Measurements from ENCODE around the gene ZNF385C. TPM values are rescaled to one million over a fixed set of nuclear protein-coding genes. Genes with fewer than 3 reads are reported as not detected.
"Not testable (repeated sequence)": the region's sequence is repeated elsewhere in the genome, so short reads cannot be mapped to it uniquely, and the experiment has no call there.

The ZNF385C gene, protein sequence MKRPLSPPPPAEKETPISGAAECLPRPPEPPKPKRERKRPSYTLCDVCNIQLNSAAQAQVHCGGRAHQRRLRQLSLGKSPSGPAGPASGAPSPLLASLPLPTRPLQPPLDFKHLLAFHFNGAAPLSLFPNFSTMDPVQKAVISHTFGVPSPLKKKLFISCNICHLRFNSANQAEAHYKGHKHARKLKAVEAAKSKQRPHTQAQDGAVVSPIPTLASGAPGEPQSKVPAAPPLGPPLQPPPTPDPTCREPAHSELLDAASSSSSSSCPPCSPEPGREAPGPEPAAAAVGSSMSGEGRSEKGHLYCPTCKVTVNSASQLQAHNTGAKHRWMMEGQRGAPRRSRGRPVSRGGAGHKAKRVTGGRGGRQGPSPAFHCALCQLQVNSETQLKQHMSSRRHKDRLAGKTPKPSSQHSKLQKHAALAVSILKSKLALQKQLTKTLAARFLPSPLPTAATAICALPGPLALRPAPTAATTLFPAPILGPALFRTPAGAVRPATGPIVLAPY
- total RNA-seq, result not detected

DNA sequence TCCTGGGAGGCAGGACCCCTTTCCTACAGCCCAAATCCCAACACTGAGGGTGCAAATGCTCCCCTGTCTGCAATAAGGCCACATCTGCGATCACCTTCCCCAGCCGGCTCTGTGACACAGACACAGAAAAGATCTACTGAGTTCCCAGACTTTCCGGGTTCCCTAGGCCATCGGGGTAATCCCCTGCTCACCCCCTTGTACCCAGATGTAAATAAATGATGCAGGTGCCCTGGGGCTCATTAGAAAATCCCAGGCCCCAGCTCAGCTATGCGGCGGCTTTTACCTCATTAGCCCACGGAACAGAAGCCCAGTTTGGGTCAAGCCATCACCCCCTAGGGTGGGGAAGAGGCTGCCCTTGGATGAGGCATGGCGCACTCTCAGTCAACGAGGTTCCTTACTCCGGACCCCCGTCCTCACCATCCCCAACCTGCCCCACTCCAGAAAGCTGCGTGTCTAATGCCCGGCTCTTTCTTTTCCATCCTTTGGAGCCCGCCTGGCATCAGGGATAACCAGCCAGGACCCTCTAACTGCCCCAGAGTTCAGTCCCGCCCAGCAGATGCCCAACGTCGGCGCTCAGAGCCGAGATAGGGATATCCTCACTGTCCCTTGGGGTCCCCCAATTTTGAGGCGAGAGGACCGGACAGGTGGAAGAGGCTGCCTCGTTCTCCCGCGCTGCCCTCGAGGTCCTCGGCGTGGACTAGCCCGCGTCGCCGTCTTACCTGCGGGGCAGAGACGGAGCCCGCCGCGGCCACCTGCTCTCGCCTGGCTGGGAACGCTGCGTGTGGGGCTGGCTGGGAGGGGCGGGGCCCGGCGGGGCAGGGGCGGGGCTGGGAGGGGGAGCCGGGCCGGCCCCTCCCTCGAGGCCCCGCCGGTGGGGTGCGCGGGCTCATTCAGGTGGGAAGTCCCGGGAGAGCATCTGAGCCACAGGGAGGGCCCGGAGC lies at the start of gene ZNF385C:
TSS of gene ZNF385C (minus strand) at position 783 of the 941 bp plus-strand sequence. CDS start 35,417 bp downstream, outside the sequence.
- peak; percentile 21 for DNase-seq
- Mint-ChIP-seq H3K36me3 (ENCODE audit: low read depth) (no peaks in the 10 kb centered on the region), H3K27ac (no peak within 1 kb of the TSS), H3K27me3 (peaks cover 30% of the 10 kb centered on the region), H3K4me1 (peaks cover 8% of the 10 kb centered on the region), H3K4me3 (no peak within 1 kb of the TSS), H3K9me3 (no peaks in the 10 kb centered on the region)
- ChIA-PET CTCF (interaction anchor here (1.1 to 2.0 kb wide), 6 partner anchors 14 to 33 kb away, joined by 3 to 7 read pairs (median 3); partner anchors contain the start of gene DHX58), POLR2A (no interaction called here)

DNA sequence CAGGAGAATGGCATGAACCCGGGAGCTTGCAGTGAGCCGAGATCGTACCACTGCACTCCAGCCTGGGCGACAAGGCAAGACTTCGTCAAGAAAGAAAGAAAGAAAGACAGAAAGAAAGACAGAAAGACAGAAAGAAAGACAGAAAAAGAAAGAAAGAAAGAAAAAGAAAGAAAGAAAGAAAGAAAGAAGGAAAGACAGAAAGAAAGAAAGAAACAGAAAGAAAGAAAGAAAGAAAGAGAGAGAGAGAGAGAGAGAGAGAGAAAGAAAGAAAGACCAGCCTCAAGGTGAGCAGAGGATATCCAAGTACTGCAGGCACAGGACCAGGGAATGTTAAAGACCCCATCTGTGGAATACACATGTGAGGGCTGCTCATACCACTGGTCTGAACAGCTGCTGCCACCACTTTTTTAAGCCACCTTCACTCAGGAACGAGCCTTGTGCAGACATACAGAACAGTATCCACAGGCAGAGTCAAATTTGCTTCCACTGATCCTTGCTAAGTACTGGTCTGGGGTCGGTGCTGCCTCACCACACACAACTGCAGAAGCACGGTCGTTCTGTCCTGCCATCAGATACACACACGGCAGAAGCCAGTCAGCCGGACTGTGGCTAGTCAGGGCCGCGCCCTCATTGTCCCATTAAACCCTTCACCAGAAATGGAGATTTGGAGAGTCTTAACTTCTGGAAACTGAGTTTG lies 48.8 kb upstream of the ZNF385C start:
- Mint-ChIP-seq H3K27me3 (no peaks in the 10 kb centered on the region), H3K4me3 (no peak overlapping the region)
- CTCF ChIA-PET, result interaction anchor here (0.7 kb wide), 1 partner anchor 32 kb away, joined by 5 read pairs; no protein-coding TSS in a partner anchor

DNA sequence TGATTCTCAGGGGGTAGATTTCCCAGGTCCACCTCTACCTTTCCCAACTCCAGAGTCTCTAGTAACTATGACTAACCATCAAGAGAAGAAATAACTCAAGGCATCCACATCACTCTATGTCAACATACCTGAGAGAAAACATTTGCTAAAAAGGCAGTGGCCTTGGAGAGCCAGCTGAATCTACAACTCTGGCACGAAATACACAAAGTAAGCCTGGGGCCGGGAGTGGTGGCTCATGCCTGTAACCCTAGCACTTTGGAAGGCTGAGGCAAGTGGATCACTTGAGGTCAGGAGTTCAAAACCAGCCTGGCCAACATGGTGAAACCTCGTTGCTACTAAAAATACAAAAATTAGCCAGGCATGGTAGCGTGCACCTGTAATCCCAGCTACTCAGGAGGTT lies 44.9 kb upstream of the ZNF385C start:
- Mint-ChIP-seq H3K4me1 (peaks cover 17% of the 10 kb centered on the region), H3K36me3 (ENCODE audit: low read depth) (peaks cover 26% of the 10 kb centered on the region)
- H3K27ac Mint-ChIP-seq, H3K4me3 Mint-ChIP-seq, H3K27me3 Mint-ChIP-seq, H3K9me3 Mint-ChIP-seq, DNase-seq, POLR2A ChIA-PET: not testable (repeated sequence)
- CTCF ChIA-PET, result interaction anchor here (0.5 to 1.4 kb wide), 3 partner anchors 10 to 108 kb away, joined by 3 to 5 read pairs (median 4); no protein-coding TSS in a partner anchor

More for the DNA sequence above, 48.8 kb upstream of the ZNF385C start:
- H3K9me3 Mint-ChIP-seq, result no peaks in the 10 kb centered on the region
- H3K4me1 Mint-ChIP-seq, result peaks cover 29% of the 10 kb centered on the region
- DNase-seq, result no peak
- POLR2A ChIA-PET, result no interaction called here
- H3K27ac Mint-ChIP-seq, result peak overlapping the region; percentile 25
- peaks cover 28% of the 10 kb centered on the region for H3K36me3 Mint-ChIP-seq (ENCODE audit: low read depth)

DNA sequence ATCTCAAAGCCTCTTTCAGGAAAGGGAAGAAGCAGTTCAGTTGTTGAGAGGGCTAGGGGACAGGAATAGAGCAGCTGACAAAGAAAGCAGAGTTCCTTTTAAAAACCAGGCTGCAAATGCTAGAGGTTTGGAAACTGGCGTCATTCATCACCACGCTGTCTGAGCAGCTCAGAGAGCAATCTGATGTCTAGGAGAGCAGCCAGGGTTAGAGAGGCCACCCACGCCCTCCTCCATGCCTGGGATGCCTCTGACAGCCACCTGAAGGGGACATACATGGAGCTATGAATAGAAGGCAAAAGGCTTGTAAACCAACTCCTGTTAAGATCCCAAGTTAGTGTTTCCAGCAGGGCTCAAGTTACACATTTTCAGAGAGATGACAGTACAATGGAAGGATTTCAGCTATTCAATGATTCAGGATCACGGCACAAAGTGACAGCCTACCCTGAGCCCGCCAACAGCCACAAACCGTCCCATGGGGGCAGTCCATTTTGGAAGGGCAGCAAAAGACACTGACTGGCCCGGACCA lies 44.2 kb upstream of the ZNF385C start:
- no peak for DNase-seq
- Mint-ChIP-seq H3K4me3 (no peak overlapping the region), H3K4me1 (peaks cover 19% of the 10 kb centered on the region), H3K36me3 (ENCODE audit: low read depth) (peaks cover 24% of the 10 kb centered on the region), H3K9me3 (no peaks in the 10 kb centered on the region), H3K27ac (no peak overlapping the region), H3K27me3 (no peaks in the 10 kb centered on the region)
- CTCF ChIA-PET, result interaction anchor here (0.5 to 1.4 kb wide), 3 partner anchors 10 to 29 kb away, joined by 3 to 6 read pairs (median 4); no protein-coding TSS in a partner anchor
- POLR2A ChIA-PET, result no interaction called here

DNA sequence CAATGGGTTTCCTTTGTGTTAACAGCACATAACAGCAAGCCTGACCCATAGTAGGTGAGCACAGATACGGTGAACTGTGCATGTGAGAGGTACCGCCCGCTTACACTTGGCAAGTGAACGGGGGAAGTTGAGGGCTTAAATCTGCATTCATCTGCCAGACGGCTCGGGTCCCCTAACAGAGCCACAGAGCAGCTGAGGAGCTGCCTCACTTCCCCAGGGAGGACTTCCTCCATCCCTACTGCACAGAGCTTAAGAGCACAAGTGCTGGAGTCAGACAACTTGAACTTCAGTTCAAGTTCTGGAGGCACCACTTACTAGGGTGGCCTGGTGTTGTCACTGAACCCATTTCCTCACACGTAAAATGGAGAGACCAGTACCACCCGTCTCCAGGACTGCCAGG lies 43.1 kb upstream of the ZNF385C start:
- H3K36me3 Mint-ChIP-seq (ENCODE audit: low read depth), result peaks cover 20% of the 10 kb centered on the region
- H3K27ac Mint-ChIP-seq, result no peak overlapping the region
- no peak for DNase-seq
- peaks cover 23% of the 10 kb centered on the region for H3K4me1 Mint-ChIP-seq
- H3K9me3 Mint-ChIP-seq, result no peaks in the 10 kb centered on the region
- ChIA-PET CTCF (interaction anchor here (0.6 to 1.8 kb wide), 2 partner anchors 49 to 1707 kb away, joined by 3 to 4 read pairs; no protein-coding TSS in a partner anchor), POLR2A (interaction anchor here (0.5 kb wide), 1 partner anchor 9 kb away, joined by 4 read pairs; no protein-coding TSS in a partner anchor)
- no peak overlapping the region for H3K4me3 Mint-ChIP-seq
- no peaks in the 10 kb centered on the region for H3K27me3 Mint-ChIP-seq

DNA sequence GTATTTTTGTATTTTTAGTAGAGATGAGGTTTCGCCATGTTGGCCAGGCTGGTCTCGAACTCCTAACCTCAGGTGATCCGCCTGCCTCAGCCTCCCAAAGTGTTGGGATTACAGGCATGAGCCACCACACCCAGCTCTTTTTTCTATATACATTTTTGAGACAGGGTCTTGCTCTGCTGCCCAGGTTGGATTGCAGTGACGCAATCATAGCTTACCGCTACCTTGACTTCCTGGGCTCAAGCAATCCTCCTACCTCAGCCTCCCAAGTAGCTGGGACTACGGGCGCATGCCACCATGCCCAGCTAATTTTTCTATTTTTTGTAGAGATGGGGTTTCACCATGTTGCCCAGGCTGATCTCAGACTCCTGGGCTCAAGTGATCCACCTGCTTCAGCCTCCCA lies 42.4 kb upstream of the ZNF385C start:
- ChIA-PET CTCF (interaction anchor here (0.6 to 1.8 kb wide), 2 partner anchors 50 to 1706 kb away, joined by 3 to 4 read pairs; no protein-coding TSS in a partner anchor), POLR2A (interaction anchor here (0.5 kb wide), 1 partner anchor 8 kb away, joined by 4 read pairs; no protein-coding TSS in a partner anchor)
- not testable (repeated sequence) for H3K9me3 Mint-ChIP-seq, H3K4me3 Mint-ChIP-seq, H3K27ac Mint-ChIP-seq, H3K27me3 Mint-ChIP-seq, DNase-seq
- Mint-ChIP-seq H3K36me3 (ENCODE audit: low read depth) (peaks cover 25% of the 10 kb centered on the region), H3K4me1 (peaks cover 30% of the 10 kb centered on the region)

DNA sequence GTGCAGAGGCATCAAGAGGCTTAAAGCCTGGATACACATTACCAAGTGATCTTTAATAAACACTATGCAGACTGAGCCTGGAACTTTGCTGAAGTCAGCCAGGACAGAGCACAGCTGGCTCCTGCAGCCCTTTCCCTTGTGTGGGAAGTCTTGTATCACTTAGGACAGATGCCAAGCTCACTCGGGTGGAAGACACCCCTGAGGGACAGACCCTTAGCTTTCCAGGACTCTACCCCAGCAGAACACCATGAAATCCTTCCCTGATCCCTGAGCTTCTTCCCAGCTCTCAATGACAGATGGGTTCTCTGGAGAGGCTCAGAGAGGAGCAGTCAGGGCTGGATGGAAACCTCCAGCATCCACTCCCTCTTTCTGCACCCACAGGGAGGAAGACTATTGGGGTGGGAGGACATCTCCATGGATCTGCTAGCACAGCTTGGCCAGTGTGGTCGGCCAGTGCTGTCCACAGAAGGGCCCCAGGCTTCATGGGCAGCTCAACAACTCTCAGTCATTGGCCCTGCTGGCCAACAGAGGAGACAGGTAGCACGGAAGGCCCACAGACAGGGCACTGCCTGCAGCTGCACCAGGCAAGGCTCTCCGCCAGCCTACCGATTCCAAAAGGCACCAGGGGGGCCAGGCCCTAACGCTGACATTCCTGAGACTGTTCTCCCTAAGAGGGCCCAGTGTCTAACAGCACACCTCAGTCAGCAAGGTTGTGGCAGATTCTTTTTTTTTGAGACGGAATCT lies 40.6 kb upstream of the ZNF385C start:
- Mint-ChIP-seq H3K4me1 (peaks cover 42% of the 10 kb centered on the region), H3K4me3 (no peak overlapping the region), H3K27me3 (no peaks in the 10 kb centered on the region), H3K27ac (no peak overlapping the region), H3K9me3 (no peaks in the 10 kb centered on the region), H3K36me3 (ENCODE audit: low read depth) (peaks cover 26% of the 10 kb centered on the region)
- no peak for DNase-seq
- ChIA-PET POLR2A (no interaction called here), CTCF (interaction anchor here (0.7 to 3.2 kb wide), 4 partner anchors 26 to 325 kb away, joined by 3 to 11 read pairs (median 4); partner anchors contain the start of genes DHX58 and KCNH4)

DNA sequence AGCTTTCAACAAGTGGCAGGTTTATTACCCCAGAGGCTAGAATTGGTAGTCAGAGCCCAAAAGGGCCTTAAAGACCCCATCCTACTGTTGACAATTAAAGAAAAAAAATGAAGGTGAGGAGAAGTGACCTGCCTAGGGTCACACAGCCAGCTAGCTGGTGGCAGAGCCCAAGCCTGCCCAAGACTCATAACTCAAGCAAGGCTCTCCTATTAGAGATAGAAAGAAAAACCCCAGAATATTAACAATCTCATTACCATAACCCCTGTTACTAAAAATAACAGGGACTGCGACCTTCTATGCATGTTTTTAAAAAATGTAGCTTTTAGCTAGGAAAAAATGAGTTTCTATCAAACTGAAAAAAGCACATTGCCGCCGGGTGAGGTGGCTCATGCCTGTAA lies 38.4 kb upstream of the ZNF385C start:
- H3K27ac Mint-ChIP-seq, result peak overlapping the region; percentile 36
- ChIA-PET CTCF (interaction anchor here (0.6 to 3.2 kb wide), 5 partner anchors 19 to 116 kb away, joined by 3 to 11 read pairs (median 4); partner anchors contain the start of genes KCNH4 and NKIRAS2), POLR2A (interaction anchor here (0.6 kb wide), 1 partner anchor 1386 kb away, joined by 4 read pairs; no protein-coding TSS in a partner anchor)
- no peak for DNase-seq
- no peaks in the 10 kb centered on the region for H3K27me3 Mint-ChIP-seq
- peaks cover 50% of the 10 kb centered on the region for H3K4me1 Mint-ChIP-seq
- H3K4me3 Mint-ChIP-seq, result no peak overlapping the region
- H3K36me3 Mint-ChIP-seq (ENCODE audit: low read depth), result peaks cover 18% of the 10 kb centered on the region
- no peaks in the 10 kb centered on the region for H3K9me3 Mint-ChIP-seq

DNA sequence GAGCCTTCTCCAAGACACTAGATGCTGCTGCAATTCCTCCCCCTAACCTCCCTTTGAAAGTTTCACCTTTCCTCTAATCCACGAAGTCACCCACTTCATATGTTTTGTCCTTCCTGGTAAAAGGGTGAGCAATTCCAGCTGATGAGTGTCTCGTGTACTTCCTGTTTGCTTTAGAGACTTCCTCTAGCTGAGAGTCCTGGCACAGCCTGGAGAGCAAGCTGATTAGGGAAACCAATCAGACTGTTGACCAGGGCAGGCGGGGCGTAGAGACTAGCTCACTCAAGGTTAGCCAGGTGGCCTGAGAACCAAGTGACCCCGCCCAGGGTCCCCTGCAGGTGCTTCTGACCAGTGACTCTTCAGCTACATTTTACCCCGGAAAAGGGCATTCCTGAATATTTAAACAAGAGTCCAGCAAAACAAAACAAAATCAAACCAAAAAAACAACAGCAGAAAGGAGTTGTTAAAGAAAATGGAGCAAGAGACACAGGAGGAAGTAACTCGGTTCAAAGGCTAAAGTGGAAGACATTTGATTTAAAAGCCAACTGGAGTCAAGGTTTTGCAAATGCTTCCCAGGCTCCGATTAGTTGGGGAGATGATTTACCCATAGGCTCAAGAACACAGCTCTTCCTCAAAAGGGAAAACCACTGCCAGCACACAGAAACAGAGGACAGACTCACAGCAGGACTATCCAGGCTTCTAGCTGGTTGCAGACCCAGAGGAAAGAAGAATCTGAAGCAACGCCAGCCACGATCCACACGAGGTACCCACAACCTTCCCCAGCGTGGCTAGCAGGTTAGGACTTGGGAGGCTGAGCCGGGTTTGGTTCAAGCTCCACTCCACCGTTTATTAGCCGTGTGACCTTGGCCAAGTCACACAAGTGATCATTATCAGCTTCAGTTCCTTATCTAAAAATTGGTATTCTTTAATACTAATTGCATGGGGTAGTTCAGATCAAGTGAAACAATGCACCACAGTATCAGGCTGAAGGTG lies 37.7 kb upstream of the ZNF385C start:
- no peaks in the 10 kb centered on the region for H3K9me3 Mint-ChIP-seq
- DNase-seq, result no peak
- no peak overlapping the region for H3K4me3 Mint-ChIP-seq
- no peak overlapping the region for H3K27ac Mint-ChIP-seq
- POLR2A ChIA-PET, result interaction anchor here (0.6 kb wide), 1 partner anchor 1385 kb away, joined by 4 read pairs; no protein-coding TSS in a partner anchor
- H3K27me3 Mint-ChIP-seq, result no peaks in the 10 kb centered on the region
- peaks cover 17% of the 10 kb centered on the region for H3K36me3 Mint-ChIP-seq (ENCODE audit: low read depth)
- CTCF ChIA-PET, result interaction anchor here (0.9 to 3.2 kb wide), 4 partner anchors 20 to 116 kb away, joined by 3 to 11 read pairs (median 4); partner anchors contain the start of genes KCNH4 and NKIRAS2
- H3K4me1 Mint-ChIP-seq, result peaks cover 52% of the 10 kb centered on the region

DNA sequence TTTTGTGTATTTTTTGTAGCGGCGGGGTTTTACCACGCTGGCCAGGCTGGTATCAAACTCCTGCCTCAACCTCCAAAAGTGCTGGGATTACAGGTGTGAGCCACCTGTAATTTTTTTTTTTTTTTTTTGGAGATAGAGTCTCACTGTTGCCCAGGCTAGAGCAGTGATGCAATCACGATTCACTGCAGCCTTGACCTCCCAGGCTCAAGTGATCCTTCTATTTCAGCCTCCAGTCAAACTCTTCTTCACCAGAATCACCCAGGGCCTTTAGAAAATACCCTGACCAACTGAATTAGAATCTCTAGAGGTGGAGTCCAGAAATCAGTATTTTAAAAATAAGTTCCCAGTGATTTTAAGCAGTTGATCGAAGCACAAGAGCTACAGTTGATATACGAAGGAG lies 36.9 kb upstream of the ZNF385C start:
- POLR2A ChIA-PET, result no interaction called here
- Mint-ChIP-seq H3K9me3 (no peaks in the 10 kb centered on the region), H3K36me3 (ENCODE audit: low read depth) (peaks cover 18% of the 10 kb centered on the region), H3K27ac (no peak overlapping the region), H3K27me3 (no peaks in the 10 kb centered on the region), H3K4me3 (no peak overlapping the region), H3K4me1 (peaks cover 54% of the 10 kb centered on the region)
- CTCF ChIA-PET, result interaction anchor here (0.7 to 2.1 kb wide), 4 partner anchors 10 to 115 kb away, joined by 3 to 5 read pairs (median 4); partner anchors contain the start of gene NKIRAS2
- no peak for DNase-seq
